K562 (cell line): ENCODE measurements around the gene OVOL2. TPM values are rescaled to one million over a fixed set of nuclear protein-coding genes. Genes with fewer than 3 reads are reported as not detected.

Experiments used
- ATAC-seq: fragments of 200-7000 bp; cut with Tn5 transposase; 3 replicates; pipeline ENCODE4 v1.9.1; 2020; ENCODE audit warnings: moderate library complexity
- BruUV-seq: library from RNA; stranded (reverse); fragments of 400-500 nt; replicated peaks from 2 replicates; lab custom pipeline; 2021; lab: Mats Ljungman, UMichigan
- CTCF ChIA-PET: fragments of 300-600 bp; formaldehyde crosslinking; extraction: SDS; loops from one replicate; lab custom pipeline; 2021; ENCODE audit warnings: low intra/inter-chr PET ratio; lab: Yijun Ruan, JAX
- POLR2A ChIA-PET: fragments of 300-600, 350-650 bp; sonication (Branson Sonifier 250); formaldehyde crosslinking; extraction: SDS; loops from one replicate; lab custom pipeline; 2021; ENCODE audit warnings: antibody characterized with exemption, inconsistent platforms; lab: Yijun Ruan, JAX
- DNase-seq, 4 experiments: peaks; one replicate each; pipeline versions ENCODE4 v3.0.0 to v3.0.0-alpha.2; 2011 to 2018; ENCODE audit warnings: low spot score in 3 of 4, mixed read lengths in 3 of 4; ENCODE audit errors: extremely low read depth in 1 of 4
- FAIRE-seq: peaks from 2 replicates; lab custom pipeline; 2011; peaks lifted over from hg19 to GRCh38; lab: Jason Lieb, UNC
- H2AFZ ChIP-seq: 2 replicates; pipeline ENCODE4 v1.6.0; 2011; ENCODE audit warnings: low read depth, low read length, control low read depth, inconsistent platforms
- H3K27ac ChIP-seq: fragments of 200-600 bp; 3 replicates; pipeline ENCODE4 v1.8.0; 2011; ENCODE audit warnings: low read depth, mild to moderate bottlenecking, control low read depth, inconsistent platforms, low read length, moderate library complexity, mixed read lengths; ENCODE audit errors: extremely low read depth
- H3K27me3 ChIP-seq, 2 experiments: fragments of 300-600 bp in 1 of 2; 2 replicates in 1 of 2; 3 replicates in 1 of 2; pipeline versions ENCODE4 v1.6.0 to v1.8.0; 2011; ENCODE audit warnings: inconsistent platforms in 2 of 2, low read length in 2 of 2, mild to moderate bottlenecking in 1 of 2, mixed read lengths in 1 of 2, moderate library complexity in 1 of 2; ENCODE audit not compliant: control insufficient read depth in 2 of 2, insufficient read depth in 2 of 2
- H3K36me3 ChIP-seq: fragments of 300-600 bp; 3 replicates; pipeline ENCODE4 v1.8.0; 2011; ENCODE audit warnings: mild to moderate bottlenecking, low read length, inconsistent platforms; ENCODE audit not compliant: control insufficient read depth, insufficient read depth
- H3K4me1 ChIP-seq, 2 experiments: fragments of 200-600 bp in 1 of 2; replicated peaks in 1 of 2; 2 replicates in 1 of 2; 3 replicates in 1 of 2; pipeline versions ENCODE4 v1.5.1 to v1.8.0; 2011; ENCODE audit warnings: inconsistent platforms in 2 of 2, low read length in 2 of 2, mild to moderate bottlenecking in 1 of 2, mixed read lengths in 1 of 2, moderate library complexity in 1 of 2; ENCODE audit not compliant: control insufficient read depth in 2 of 2, insufficient read depth in 2 of 2
- H3K4me2 ChIP-seq: 2 replicates; pipeline ENCODE4 v1.6.1; 2011; ENCODE audit warnings: low read length, control low read depth, inconsistent platforms, mixed read lengths; ENCODE audit not compliant: insufficient read depth
- H3K4me3 ChIP-seq: fragments of 200-600 bp; sonication (generic), shearing (Covaris generic); 2 replicates; pipeline ENCODE4 v1.5.1; 2016; ENCODE audit warnings: control low read depth, inconsistent platforms
- H3K79me2 ChIP-seq: fragments of 200-600 bp; 3 replicates; pipeline ENCODE4 v1.8.0; 2011; ENCODE audit warnings: low read length, inconsistent platforms; ENCODE audit not compliant: control insufficient read depth, insufficient read depth
- H3K9ac ChIP-seq, 2 experiments: 2 replicates each; pipeline versions ENCODE4 v1.6.0 to v1.6.1; 2011; ENCODE audit warnings: low read depth in 2 of 2, low read length in 2 of 2, control low read depth in 1 of 2, inconsistent platforms in 1 of 2, mild to moderate bottlenecking in 1 of 2, mixed read lengths in 1 of 2; ENCODE audit not compliant: insufficient read depth in 1 of 2
- H3K9me1 ChIP-seq: one replicate; pipeline ENCODE4 v1.6.0; 2011; ENCODE audit warnings: inconsistent platforms, mild to moderate bottlenecking, low read length, moderate library complexity; ENCODE audit not compliant: control insufficient read depth, insufficient read depth
- H3K9me3 ChIP-seq: replicated peaks from 2 replicates; pipeline ENCODE4 v1.5.1; 2011; ENCODE audit warnings: low read depth, low read length, inconsistent platforms; ENCODE audit not compliant: control insufficient read depth, insufficient read depth
- H4K20me1 ChIP-seq: replicated peaks from 2 replicates; pipeline ENCODE4 v1.6.1; 2011; ENCODE audit warnings: low read length, inconsistent platforms, mixed read lengths; ENCODE audit not compliant: control insufficient read depth, insufficient read depth
- GTF2F1 ChIP-seq: IDR thresholded peaks from 2 replicates; pipeline ENCODE4 v1.6.1; 2011; ENCODE audit warnings: low read depth, low read length, improper control_type of control experiment
- NRF1 ChIP-seq, 2 experiments: fragments of 450-650 bp; IDR thresholded peaks in 1 of 2; conservative IDR thresholded peaks in 1 of 2; 2 replicates each; pipeline ENCODE4 v1.6.1; 2014; ENCODE audit warnings: mild to moderate bottlenecking in 2 of 2
- RFX7 ChIP-seq: fragments of 250-450 bp; sonication (Bioruptor Pico); IDR thresholded peaks from 2 replicates; pipeline ENCODE4 v1.5.1; 2021; ENCODE audit warnings: mild to moderate bottlenecking
- ZNF518B ChIP-seq: fragments of 250-450 bp; sonication (Bioruptor Pico); IDR thresholded peaks from 2 replicates; pipeline ENCODE4 v1.5.0; 2021; ENCODE audit warnings: mild to moderate bottlenecking, moderate library complexity
- ZNF778 ChIP-seq: fragments of 450-650 bp; formaldehyde crosslinking; IDR thresholded peaks from 2 replicates; pipeline ENCODE4 v1.4.0; 2020; ENCODE audit warnings: mild to moderate bottlenecking, moderate library complexity
- ZZZ3 ChIP-seq: fragments of 450-650 bp; IDR thresholded peaks from 2 replicates; pipeline ENCODE4 v1.6.1; 2016; ENCODE audit warnings: antibody characterized with exemption, mild to moderate bottlenecking, moderate library complexity
- WGBS: fragments of 100-300 bp; shearing (Covaris generic); methylation state at CpG from one replicate; pipeline ENCODE4 v1.1.6; 2016; ENCODE audit warnings: low coverage, mixed read lengths; ENCODE audit not compliant: insufficient coverage; ENCODE audit errors: missing lambda C conversion rate; 5-methylcytosine and 5-hydroxymethylcytosine counted together
- in situ Hi-C: fragments of 300-500 bp; cut with MboI; formaldehyde crosslinking; loops from 4 replicates; pipeline ENCODE4 v1.15.0; 2018; ENCODE audit warnings: inconsistent platforms, mixed read lengths
- intact Hi-C: fragments of 100-400 bp; cut with micrococcal nuclease; formaldehyde crosslinking; loops from 2 replicates; pipeline ENCODE4 v1.14.2; 2022
- polyA plus RNA-seq, 8 experiments: library from polyadenylated mRNA; depleted of rRNA in 4 of 8; stranded (reverse) in 5 of 8; unstranded in 3 of 8; fragments of >200 nt; fragmentation: Nextera tagmentation in 2 of 8; fragmentation: Illumina TruSeq in 1 of 8; extraction: Ambion mirVana in 2 of 8; extraction: Trizol in 1 of 8; gene quantifications; 2 replicates each; pipeline versions ENCODE4 v1.2.1 to v1.2.3, GENCODE V29; 2011 to 2014; ENCODE audit warnings: inconsistent platforms in 1 of 8, missing spikeins in 1 of 8
- total RNA-seq, 7 experiments: library from RNA; depleted of rRNA in 6 of 7; stranded (reverse); fragments of >200 nt in 6 of 7; fragmentation: Illumina TruSeq in 2 of 7; extraction: Trizol in 2 of 7; gene quantifications; 2 replicates each; pipeline versions ENCODE4 v1.2.1 to v1.2.3, GENCODE V29; 2011 to 2021; ENCODE audit warnings: low replicate concordance in 1 of 7
- TF ChIP-seq, protein P1 (sequence below), 3 experiments: fragments of 200-800 bp in 1 of 3; sonication (Bioruptor generic) in 1 of 3; sonication (generic) in 1 of 3; formaldehyde crosslinking in 1 of 3; IDR thresholded peaks; 2 replicates each; pipeline versions ENCODE4 v1.6.1 to v1.8.0; 2016 to 2022; ENCODE audit warnings: mild to moderate bottlenecking in 2 of 3, missing compliant biosample characterization in 2 of 3, missing genetic modification characterization in 2 of 3, missing genetic modification reagents in 1 of 3
- TF ChIP-seq, protein P2 (sequence below): sonication (generic); IDR thresholded peaks from 2 replicates; pipeline ENCODE4 v1.6.1; 2016

OVOL2 gene
- total and polyA plus RNA-seq, 9 of the 15 experiments (the other 6 are each of a cell fraction or from before 2014, with no cell fraction given), result not detected

DNA sequence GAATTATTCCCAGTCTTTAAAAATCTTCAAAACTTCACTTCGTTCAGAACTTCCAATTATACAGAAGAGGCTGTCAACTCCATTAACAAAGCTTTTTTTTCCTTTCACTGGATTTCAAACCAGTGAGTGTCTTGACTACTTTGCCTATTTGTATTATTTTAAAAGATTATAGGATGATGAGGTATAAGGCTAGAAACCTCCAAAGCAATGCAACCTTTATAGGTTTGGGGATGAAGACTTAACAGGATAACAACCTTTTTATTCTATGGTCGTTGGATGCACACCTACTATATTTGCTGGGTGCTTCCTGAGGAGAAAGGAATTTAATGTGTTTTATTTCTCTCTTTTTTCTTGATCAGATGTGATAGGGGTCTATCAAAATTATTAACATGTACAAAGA, 1.9 kb upstream of the OVOL2 start:
- ChIA-PET CTCF (no interaction called here), POLR2A (no interaction called here)
- H3K9ac ChIP-seq, result no peak overlapping the region
- no peaks in the 10 kb centered on the region for H3K79me2 ChIP-seq
- TF ChIP-seq, protein P1, sequence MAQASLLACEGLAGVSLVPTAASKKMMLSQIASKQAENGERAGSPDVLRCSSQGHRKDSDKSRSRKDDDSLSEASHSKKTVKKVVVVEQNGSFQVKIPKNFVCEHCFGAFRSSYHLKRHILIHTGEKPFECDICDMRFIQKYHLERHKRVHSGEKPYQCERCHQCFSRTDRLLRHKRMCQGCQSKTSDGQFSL (CRISPR knock-in tag; IDR thresholded peaks at IDR 0.05), result no peak
- TF ChIP-seq, protein P1 (tag; IDR thresholded peaks at IDR 0.05), result no peak
- TF ChIP-seq GTF2F1, result no peak
- DNase-seq (no peak), ATAC-seq (no peak), FAIRE-seq (no peak)
- no peak overlapping the region for H3K27ac ChIP-seq
- no peak overlapping the region for H3K4me3 ChIP-seq
- no peaks in the 10 kb centered on the region for H3K36me3 ChIP-seq
- no peak overlapping the region for H3K4me2 ChIP-seq
- in situ Hi-C loops (no loop called here), intact Hi-C loops (no loop called here)
- BruUV-seq, result no TSS peak
- H3K9me3 ChIP-seq, result no peaks in the 10 kb centered on the region
- no peak overlapping the region for H2AFZ ChIP-seq
- WGBS, result 20% methylated on average over 2 of the region's 2 CpGs
- peaks cover 0 to 26% of the 10 kb centered on the region in 2 experiments; a peak in 2 of 5 replicates for H3K4me1 ChIP-seq
- H3K27me3 ChIP-seq, result peaks cover 14 to 34% of the 10 kb centered on the region in 2 experiments; a peak in 4 of 5 replicates
- H4K20me1 ChIP-seq, result no peaks in the 10 kb centered on the region
- H3K9me1 ChIP-seq, result no peaks in the 10 kb centered on the region

DNA sequence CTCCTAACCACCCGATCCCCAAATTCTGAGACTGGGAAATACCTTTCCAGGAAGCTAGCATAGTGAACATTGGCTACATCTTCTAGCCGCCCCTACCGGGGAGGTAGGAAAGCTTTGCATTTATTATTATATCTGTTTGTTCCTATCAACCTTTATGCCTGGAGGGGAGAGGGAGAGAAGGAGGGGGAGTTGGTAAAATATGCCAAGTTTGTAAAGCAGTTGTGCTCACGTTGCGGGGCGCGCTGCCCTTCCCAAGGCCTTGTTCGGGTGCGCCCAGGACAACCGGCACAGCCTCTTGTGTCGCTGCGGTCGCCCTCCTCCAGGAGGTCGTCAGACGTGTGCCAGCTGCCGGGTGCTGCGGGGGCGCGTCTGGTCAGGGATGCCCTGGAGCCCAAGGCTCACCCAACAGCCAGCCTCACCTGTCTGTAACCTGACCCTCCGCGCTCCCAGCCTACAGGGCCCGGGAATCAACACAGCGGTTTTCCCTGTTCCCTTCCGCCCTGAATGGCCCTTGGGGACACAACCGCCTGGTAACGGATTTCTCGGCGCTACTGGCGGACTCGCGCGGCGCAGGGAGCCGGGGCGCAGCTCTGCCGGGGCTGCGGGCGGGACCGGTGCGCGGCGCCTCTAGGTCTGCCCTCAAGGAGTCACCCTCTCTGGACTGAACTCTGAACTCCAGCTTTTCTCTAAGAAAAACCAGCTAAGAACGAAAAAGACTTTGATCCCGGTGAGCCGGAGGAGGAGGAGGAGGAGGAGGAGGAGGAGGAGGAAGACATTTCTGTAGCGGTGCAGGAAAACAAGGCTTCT, 1.1 kb upstream of the OVOL2 start:
- DNase-seq, result no peak
- Histone ChIP-seq H3K4me2 (no peak overlapping the region), H3K9me3 (no peaks in the 10 kb centered on the region), H3K36me3 (no peaks in the 10 kb centered on the region), H2AFZ (no peak overlapping the region)
- TF ChIP-seq, protein P2, sequence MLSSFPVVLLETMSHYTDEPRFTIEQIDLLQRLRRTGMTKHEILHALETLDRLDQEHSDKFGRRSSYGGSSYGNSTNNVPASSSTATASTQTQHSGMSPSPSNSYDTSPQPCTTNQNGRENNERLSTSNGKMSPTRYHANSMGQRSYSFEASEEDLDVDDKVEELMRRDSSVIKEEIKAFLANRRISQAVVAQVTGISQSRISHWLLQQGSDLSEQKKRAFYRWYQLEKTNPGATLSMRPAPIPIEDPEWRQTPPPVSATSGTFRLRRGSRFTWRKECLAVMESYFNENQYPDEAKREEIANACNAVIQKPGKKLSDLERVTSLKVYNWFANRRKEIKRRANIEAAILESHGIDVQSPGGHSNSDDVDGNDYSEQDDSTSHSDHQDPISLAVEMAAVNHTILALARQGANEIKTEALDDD, result no peak
- TF ChIP-seq NRF1 (conservative IDR thresholded peaks at IDR 0.05 in 1 of 2, IDR thresholded peaks at IDR 0.05 in 1 of 2), result no peak
- TF ChIP-seq ZZZ3, result no peak
- TF ChIP-seq ZNF518B, result no peak
- TF ChIP-seq ZNF778, result no peak
- no peak for TF ChIP-seq RFX7 (CRISPR knock-in tag)
- TF ChIP-seq, all 486 proteins: peak for 0
- intact Hi-C loops, result no loop called here
- H3K4me1 ChIP-seq, result peaks cover 0 to 26% of the 10 kb centered on the region in 2 experiments; a peak in 2 of 5 replicates
- ATAC-seq (no peak), FAIRE-seq (no peak)
- in situ Hi-C loops, result no loop called here
- H3K9ac ChIP-seq, result no peak overlapping the region
- POLR2A ChIA-PET, result no interaction called here
- H3K9me1 ChIP-seq, result no peaks in the 10 kb centered on the region
- no TSS peak for BruUV-seq
- no peaks in the 10 kb centered on the region for H4K20me1 ChIP-seq
- CTCF ChIA-PET, result no interaction called here
- no peaks in the 10 kb centered on the region for H3K79me2 ChIP-seq
- H3K27ac ChIP-seq, result no peak overlapping the region
- peaks cover 14 to 40% of the 10 kb centered on the region in 2 experiments; a peak in 4 of 5 replicates for H3K27me3 ChIP-seq
- 36% methylated on average over 27 of the region's 46 CpGs for WGBS
- H3K4me3 ChIP-seq, result no peak overlapping the region
